ENCODE results near the gene ADCY5. TPM values are rescaled to one million over a fixed set of nuclear protein-coding genes. Genes with fewer than 3 reads are reported as not detected.

The ADCY5 gene
- total RNA-seq, 1 donor from 2014 or later: 0.13 TPM

GRCh38 chr3:123290107-123290930 lies 158.6 kb downstream of the ADCY5 start:
- no peak for DNase-seq (ENCODE audit: low read depth)

- DNase-seq (ENCODE audit: low read depth): no peak
Observed at GRCh38 chr3:123289391-123290106, 159.3 kb downstream of the ADCY5 start.

GRCh38 chr3:123287962-123288302 lies 161.0 kb downstream of the ADCY5 start:
- DNase-seq (ENCODE audit: low read depth): no peak

GRCh38 chr3:123287051-123287961 lies 161.6 kb downstream of the ADCY5 start:
- DNase-seq (ENCODE audit: low read depth): no peak

GRCh38 chr3:123286308-123287023 lies 162.4 kb downstream of the ADCY5 start:
- peak; percentile 78 for DNase-seq (ENCODE audit: low read depth)

- no peak for DNase-seq (ENCODE audit: low read depth)
Observed at GRCh38 chr3:123285931-123286307, 163.0 kb downstream of the ADCY5 start.

- no peak for DNase-seq (ENCODE audit: low read depth)
Observed at GRCh38 chr3:123285479-123285878, 163.4 kb downstream of the ADCY5 start.

- DNase-seq (ENCODE audit: low read depth): no peak
Observed at GRCh38 chr3:123285066-123285465, 163.8 kb downstream of the ADCY5 start.

- peak; percentile 78 for DNase-seq (ENCODE audit: low read depth)
Observed at GRCh38 chr3:123284399-123285010, 164.4 kb downstream of the ADCY5 start.

GRCh38 chr3:123283657-123284398 lies 165.1 kb downstream of the ADCY5 start:
- no peak for DNase-seq (ENCODE audit: low read depth)

GRCh38 chr3:123283074-123283473 lies 165.8 kb downstream of the ADCY5 start:
- no peak for DNase-seq (ENCODE audit: low read depth)

GRCh38 chr3:123282461-123282860 lies 166.4 kb downstream of the ADCY5 start:
- no peak for DNase-seq (ENCODE audit: low read depth)

GRCh38 chr3:123281929-123282328 lies 167.0 kb downstream of the ADCY5 start:
- no peak for DNase-seq (ENCODE audit: low read depth)

GRCh38 chr3:123281406-123281805 lies 167.5 kb downstream of the ADCY5 start:
- DNase-seq (ENCODE audit: low read depth): no peak

- DNase-seq (ENCODE audit: low read depth): no peak
Observed at GRCh38 chr3:123279121-123279520, 169.8 kb downstream of the ADCY5 start.

- DNase-seq (ENCODE audit: low read depth): no peak
Observed at GRCh38 chr3:123278446-123278845, 170.4 kb downstream of the ADCY5 start.

- DNase-seq (ENCODE audit: low read depth): no peak
Observed at GRCh38 chr3:123277106-123277505, 171.8 kb downstream of the ADCY5 start.

GRCh38 chr3:123276346-123277006 lies 172.4 kb downstream of the ADCY5 start:
- DNase-seq (ENCODE audit: low read depth): no peak

- DNase-seq (ENCODE audit: low read depth): peak; percentile 13
Observed at GRCh38 chr3:123275691-123276090, 173.2 kb downstream of the ADCY5 start.
